ENCODE data around the gene XPO1. TPM values are rescaled to one million over a fixed set of nuclear protein-coding genes. Genes with fewer than 3 reads are reported as not detected.

XPO1 gene
- total and polyA plus RNA-seq, 2 experiments from 2014 or later: 115 to 485 TPM

GRCh38 chr2:61549546-61549945, 11.4 kb upstream of the XPO1 start:
- Histone ChIP-seq H3K4me3 (no peak overlapping the region), H3K9me2 (ENCODE audit: insufficient read depth) (peaks cover 3% of the 10 kb centered on the region; the same call in 1 of the 2 replicates), H3K27ac (ENCODE audit: low read depth) (no peak overlapping the region), H3K27me3 (ENCODE audit: insufficient read depth) (no peaks in the 10 kb centered on the region), H3K4me2 (no peak overlapping the region), H3K4me1 (ENCODE audit: insufficient read depth) (peaks cover 25% of the 10 kb centered on the region), H3K79me2 (replicated peaks; ENCODE audit: insufficient read depth) (no peaks in the 10 kb centered on the region), H4K20me1 (replicated peaks; ENCODE audit: insufficient read depth) (no peaks in the 10 kb centered on the region), H2AFZ (peak overlapping the region; percentile 85), H3F3A (replicated peaks; ENCODE audit: low read depth) (no peaks in the 10 kb centered on the region; the same call in 1 of the 2 replicates), H3K36me3 (ENCODE audit: insufficient read depth) (no peaks in the 10 kb centered on the region)
- TF ChIP-seq STAT1 (IDR thresholded peaks at IDR 0.05; ENCODE audit: unreplicated experiment): no peak
- TF ChIP-seq, protein P1, sequence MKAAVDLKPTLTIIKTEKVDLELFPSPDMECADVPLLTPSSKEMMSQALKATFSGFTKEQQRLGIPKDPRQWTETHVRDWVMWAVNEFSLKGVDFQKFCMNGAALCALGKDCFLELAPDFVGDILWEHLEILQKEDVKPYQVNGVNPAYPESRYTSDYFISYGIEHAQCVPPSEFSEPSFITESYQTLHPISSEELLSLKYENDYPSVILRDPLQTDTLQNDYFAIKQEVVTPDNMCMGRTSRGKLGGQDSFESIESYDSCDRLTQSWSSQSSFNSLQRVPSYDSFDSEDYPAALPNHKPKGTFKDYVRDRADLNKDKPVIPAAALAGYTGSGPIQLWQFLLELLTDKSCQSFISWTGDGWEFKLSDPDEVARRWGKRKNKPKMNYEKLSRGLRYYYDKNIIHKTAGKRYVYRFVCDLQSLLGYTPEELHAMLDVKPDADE (IDR thresholded peaks at IDR 0.05): no peak
- TF ChIP-seq POLR2AphosphoS5 (IDR thresholded peaks at IDR 0.05; ENCODE audit: low read depth): no peak
- TF ChIP-seq CTCF (conservative IDR thresholded peaks at IDR 0.05; ENCODE audit: low read depth in 2 of 2): no peak
- TF ChIP-seq JUNB (IDR thresholded peaks at IDR 0.05; ENCODE audit: unreplicated experiment): no peak
- TF ChIP-seq, protein P2, sequence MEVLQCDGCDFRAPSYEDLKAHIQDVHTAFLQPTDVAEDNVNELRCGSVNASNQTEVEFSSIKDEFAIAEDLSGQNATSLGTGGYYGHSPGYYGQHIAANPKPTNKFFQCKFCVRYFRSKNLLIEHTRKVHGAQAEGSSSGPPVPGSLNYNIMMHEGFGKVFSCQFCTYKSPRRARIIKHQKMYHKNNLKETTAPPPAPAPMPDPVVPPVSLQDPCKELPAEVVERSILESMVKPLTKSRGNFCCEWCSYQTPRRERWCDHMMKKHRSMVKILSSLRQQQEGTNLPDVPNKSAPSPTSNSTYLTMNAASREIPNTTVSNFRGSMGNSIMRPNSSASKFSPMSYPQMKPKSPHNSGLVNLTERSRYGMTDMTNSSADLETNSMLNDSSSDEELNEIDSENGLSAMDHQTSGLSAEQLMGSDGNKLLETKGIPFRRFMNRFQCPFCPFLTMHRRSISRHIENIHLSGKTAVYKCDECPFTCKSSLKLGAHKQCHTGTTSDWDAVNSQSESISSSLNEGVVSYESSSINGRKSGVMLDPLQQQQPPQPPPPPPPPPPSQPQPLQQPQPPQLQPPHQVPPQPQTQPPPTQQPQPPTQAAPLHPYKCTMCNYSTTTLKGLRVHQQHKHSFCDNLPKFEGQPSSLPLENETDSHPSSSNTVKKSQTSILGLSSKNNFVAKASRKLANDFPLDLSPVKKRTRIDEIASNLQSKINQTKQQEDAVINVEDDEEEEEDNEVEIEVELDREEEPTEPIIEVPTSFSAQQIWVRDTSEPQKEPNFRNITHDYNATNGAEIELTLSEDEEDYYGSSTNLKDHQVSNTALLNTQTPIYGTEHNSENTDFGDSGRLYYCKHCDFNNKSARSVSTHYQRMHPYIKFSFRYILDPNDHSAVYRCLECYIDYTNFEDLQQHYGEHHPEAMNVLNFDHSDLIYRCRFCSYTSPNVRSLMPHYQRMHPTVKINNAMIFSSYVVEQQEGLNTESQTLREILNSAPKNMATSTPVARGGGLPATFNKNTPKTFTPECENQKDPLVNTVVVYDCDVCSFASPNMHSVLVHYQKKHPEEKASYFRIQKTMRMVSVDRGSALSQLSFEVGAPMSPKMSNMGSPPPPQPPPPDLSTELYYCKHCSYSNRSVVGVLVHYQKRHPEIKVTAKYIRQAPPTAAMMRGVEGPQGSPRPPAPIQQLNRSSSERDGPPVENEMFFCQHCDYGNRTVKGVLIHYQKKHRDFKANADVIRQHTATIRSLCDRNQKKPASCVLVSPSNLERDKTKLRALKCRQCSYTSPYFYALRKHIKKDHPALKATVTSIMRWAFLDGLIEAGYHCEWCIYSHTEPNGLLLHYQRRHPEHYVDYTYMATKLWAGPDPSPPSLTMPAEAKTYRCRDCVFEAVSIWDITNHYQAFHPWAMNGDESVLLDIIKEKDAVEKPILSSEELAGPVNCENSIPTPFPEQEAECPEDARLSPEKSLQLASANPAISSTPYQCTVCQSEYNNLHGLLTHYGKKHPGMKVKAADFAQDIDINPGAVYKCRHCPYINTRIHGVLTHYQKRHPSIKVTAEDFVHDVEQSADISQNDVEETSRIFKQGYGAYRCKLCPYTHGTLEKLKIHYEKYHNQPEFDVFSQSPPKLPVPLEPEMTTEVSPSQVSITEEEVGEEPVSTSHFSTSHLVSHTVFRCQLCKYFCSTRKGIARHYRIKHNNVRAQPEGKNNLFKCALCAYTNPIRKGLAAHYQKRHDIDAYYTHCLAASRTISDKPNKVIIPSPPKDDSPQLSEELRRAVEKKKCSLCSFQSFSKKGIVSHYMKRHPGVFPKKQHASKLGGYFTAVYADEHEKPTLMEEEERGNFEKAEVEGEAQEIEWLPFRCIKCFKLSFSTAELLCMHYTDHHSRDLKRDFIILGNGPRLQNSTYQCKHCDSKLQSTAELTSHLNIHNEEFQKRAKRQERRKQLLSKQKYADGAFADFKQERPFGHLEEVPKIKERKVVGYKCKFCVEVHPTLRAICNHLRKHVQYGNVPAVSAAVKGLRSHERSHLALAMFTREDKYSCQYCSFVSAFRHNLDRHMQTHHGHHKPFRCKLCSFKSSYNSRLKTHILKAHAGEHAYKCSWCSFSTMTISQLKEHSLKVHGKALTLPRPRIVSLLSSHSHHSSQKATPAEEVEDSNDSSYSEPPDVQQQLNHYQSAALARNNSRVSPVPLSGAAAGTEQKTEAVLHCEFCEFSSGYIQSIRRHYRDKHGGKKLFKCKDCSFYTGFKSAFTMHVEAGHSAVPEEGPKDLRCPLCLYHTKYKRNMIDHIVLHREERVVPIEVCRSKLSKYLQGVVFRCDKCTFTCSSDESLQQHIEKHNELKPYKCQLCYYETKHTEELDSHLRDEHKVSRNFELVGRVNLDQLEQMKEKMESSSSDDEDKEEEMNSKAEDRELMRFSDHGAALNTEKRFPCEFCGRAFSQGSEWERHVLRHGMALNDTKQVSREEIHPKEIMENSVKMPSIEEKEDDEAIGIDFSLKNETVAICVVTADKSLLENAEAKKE (CRISPR knock-in tag; IDR thresholded peaks at IDR 0.05): no peak
- no peak for TF ChIP-seq EZH2 (IDR thresholded peaks at IDR 0.05; ENCODE audit: low read depth, unreplicated experiment)
- no peak for TF ChIP-seq NANOG (IDR thresholded peaks at IDR 0.05; ENCODE audit: borderline replicate concordance)
- Mint-ChIP-seq H3K27ac (no peak overlapping the region), H3K4me3 (no peak overlapping the region), H3K36me3 (ENCODE audit: low read depth) (no peaks in the 10 kb centered on the region; the same call in 2 of the 3 replicates), H3K27me3 (ENCODE audit: insufficient read depth, low read depth, poor library complexity) (peaks cover 1% of the 10 kb centered on the region), H3K9me3 (no peaks in the 10 kb centered on the region), H3K4me1 (peaks cover 20% of the 10 kb centered on the region)
- ATAC-seq (peak; percentile 28; the same call in 1 of the 3 replicates), DNase-seq (ENCODE audit: low spot score) (no peak)

All from GM23338 (cell line).